ENCODE results near the gene TRAP1. TPM values are rescaled to one million over a fixed set of nuclear protein-coding genes. Genes with fewer than 3 reads are reported as not detected.

TRAP1 gene
- total and polyA plus RNA-seq, 11 donors, result 65.4 to 142 (median 110) TPM

DNA sequence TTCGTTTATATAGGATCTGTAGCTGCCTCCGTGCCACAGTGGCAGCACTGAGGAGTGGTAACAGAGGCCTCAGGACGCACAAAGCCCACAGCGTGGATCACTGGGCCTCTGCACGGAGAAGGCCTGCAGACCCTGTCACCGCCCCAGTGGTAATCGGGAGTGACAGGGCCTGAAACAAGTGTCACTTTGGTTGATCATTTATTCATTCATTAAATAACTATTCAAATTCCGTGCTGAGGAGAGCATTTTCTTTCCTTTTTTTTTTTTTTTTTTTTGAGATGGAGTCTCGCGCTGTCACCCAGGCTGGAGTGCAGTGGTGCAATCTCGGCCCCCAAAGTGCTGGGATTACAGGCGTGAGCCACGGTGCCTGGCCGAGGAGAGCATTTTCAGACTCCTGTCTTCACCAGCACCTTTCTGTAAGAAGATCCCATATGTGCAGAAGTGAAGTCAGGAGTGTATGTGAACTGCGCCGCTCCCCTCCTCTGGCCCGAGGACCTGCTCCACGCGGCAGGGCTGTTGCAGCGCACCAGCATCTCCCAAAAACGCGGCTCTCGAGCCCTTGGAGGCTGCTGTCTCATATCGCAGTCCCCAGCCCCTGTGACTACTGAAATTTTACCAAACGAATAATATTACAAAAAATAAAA, 44.9 kb upstream of the TRAP1 start:
- no peaks in the 10 kb centered on the region for H3K4me1 ChIP-seq
- 87 to 92% (median 90%) methylated on average over 25 of the region's 25 CpGs for WGBS, 4 donors
- no peak overlapping the region for H3K27ac ChIP-seq
- H3K36me3 ChIP-seq, result peaks cover 0 to 100% (median 90%) of the 10 kb centered on the region in 9 donors
- DNase-seq (no peak), ATAC-seq (no peak)
- no peak overlapping the region for H3K4me3 ChIP-seq
- TF ChIP-seq, protein P1, sequence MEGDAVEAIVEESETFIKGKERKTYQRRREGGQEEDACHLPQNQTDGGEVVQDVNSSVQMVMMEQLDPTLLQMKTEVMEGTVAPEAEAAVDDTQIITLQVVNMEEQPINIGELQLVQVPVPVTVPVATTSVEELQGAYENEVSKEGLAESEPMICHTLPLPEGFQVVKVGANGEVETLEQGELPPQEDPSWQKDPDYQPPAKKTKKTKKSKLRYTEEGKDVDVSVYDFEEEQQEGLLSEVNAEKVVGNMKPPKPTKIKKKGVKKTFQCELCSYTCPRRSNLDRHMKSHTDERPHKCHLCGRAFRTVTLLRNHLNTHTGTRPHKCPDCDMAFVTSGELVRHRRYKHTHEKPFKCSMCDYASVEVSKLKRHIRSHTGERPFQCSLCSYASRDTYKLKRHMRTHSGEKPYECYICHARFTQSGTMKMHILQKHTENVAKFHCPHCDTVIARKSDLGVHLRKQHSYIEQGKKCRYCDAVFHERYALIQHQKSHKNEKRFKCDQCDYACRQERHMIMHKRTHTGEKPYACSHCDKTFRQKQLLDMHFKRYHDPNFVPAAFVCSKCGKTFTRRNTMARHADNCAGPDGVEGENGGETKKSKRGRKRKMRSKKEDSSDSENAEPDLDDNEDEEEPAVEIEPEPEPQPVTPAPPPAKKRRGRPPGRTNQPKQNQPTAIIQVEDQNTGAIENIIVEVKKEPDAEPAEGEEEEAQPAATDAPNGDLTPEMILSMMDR (IDR thresholded peaks at IDR 0.05), result no peak
- H3K9me3 ChIP-seq, result no peaks in the 10 kb centered on the region
- no peaks in the 10 kb centered on the region for H3K27me3 ChIP-seq
- intact Hi-C loops (cut with DNase I), result no loop called here

DNA sequence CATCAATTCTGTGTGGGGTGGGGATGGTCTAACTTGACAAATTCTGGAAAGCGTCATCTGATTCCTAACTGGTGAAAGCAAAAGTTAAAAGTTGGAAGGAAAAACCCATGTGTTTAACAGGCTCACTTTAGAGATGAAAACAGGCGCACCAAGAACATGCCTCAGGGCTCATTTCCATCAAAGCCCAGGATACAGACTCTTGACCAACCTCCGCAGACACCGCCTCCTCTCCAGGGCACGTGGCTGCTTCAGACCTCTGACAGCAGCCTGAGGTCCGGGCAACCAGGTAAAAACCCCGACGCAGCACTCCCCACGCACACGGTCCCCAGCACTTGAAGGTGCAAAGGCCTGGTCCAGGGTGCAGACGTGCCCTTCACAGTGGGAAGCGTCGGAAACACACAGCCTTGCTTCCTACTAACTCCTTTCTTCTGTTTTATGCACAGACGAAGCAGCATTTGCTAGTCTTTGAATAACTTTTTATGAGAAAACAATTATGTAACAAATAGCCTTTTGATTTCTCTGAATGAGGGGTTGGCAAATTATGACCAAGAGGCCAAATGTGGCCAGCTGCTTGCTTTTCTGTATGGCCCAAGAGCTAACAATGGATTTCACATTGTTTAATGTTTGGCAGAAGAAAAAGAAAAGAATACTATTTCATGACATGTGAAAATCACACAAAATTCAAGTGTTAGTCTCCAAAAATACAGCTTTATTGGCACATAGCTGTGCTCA, 44.2 kb upstream of the TRAP1 start:
- H3K4me3 ChIP-seq, result no peak overlapping the region
- TF ChIP-seq, protein P1 (IDR thresholded peaks at IDR 0.05), result no peak
- TF ChIP-seq POLR2A (IDR thresholded peaks at IDR 0.05), result no peak
- no peaks in the 10 kb centered on the region for H3K27me3 ChIP-seq
- no peaks in the 10 kb centered on the region for H3K9me3 ChIP-seq
- intact Hi-C loops (cut with DNase I), result no loop called here
- DNase-seq, result no peak
- peaks cover 0 to 100% (median 90%) of the 10 kb centered on the region in 9 donors for H3K36me3 ChIP-seq
- no peak overlapping the region for H3K27ac ChIP-seq
- WGBS, 4 donors, result 75 to 88% (median 84%) methylated on average over 14 of the region's 14 CpGs
- no peak for ATAC-seq
- H3K4me1 ChIP-seq, result no peaks in the 10 kb centered on the region

- H3K27me3 ChIP-seq, result no peaks in the 10 kb centered on the region
- H3K36me3 ChIP-seq, result peaks cover 0 to 100% (median 90%) of the 10 kb centered on the region in 9 donors
- no peak overlapping the region for H3K27ac ChIP-seq
- intact Hi-C loops (cut with DNase I), result no loop called here
- ATAC-seq (no peak), DNase-seq (no peak)
- no peak overlapping the region for H3K4me3 ChIP-seq
- 90 to 98% (median 96%) methylated on average over 6 of the region's 6 CpGs for WGBS, 4 donors
- no peaks in the 10 kb centered on the region for H3K9me3 ChIP-seq
- H3K4me1 ChIP-seq, result no peaks in the 10 kb centered on the region
- TF ChIP-seq, protein P1 (IDR thresholded peaks at IDR 0.05), result no peak
- no peak for TF ChIP-seq POLR2A (IDR thresholded peaks at IDR 0.05)
Measured at GRCh38 chr16:3760518-3760917, 43.2 kb upstream of the TRAP1 start.

GRCh38 chr16:3759736-3760135, 42.4 kb upstream of the TRAP1 start:
- ATAC-seq (no peak), DNase-seq (no peak)
- H3K4me1 ChIP-seq, result peaks cover 0 to 4% (median 0%) of the 10 kb centered on the region in 12 donors
- H3K9me3 ChIP-seq, result no peaks in the 10 kb centered on the region
- intact Hi-C loops (cut with DNase I), result no loop called here
- no peak overlapping the region for H3K4me3 ChIP-seq
- TF ChIP-seq, protein P1 (IDR thresholded peaks at IDR 0.05), result no peak
- TF ChIP-seq POLR2A (IDR thresholded peaks at IDR 0.05), result no peak
- no peak overlapping the region for H3K27ac ChIP-seq
- H3K27me3 ChIP-seq, result no peaks in the 10 kb centered on the region
- WGBS, 4 donors, result 56 to 73% (median 71%) methylated on average over 5 of the region's 5 CpGs
- H3K36me3 ChIP-seq, result peaks cover 0 to 100% (median 88%) of the 10 kb centered on the region in 9 donors
